Activated T-helper 17 cell treated with anti-CD3 and anti-CD28 coated beads, Interleukin-2, amount 50 U/mL, for 72 hours (primary cell): ENCODE results near the gene MGLL. TPM values are rescaled to one million over a fixed set of nuclear protein-coding genes. Genes with fewer than 3 reads are reported as not detected.
"Not testable (repeated sequence)": the region's sequence is repeated elsewhere in the genome, so short reads cannot be mapped to it uniquely, and the experiment has no call there.

Experiments
- ATAC-seq: fragments of 150-1000 bp; cut with Tn5 transposase; replicated peaks from 2 replicates; pipeline ENCODE4 v1.10.0; 2021; ENCODE audit warnings: mild to moderate bottlenecking, moderate library complexity
- H3K27ac Mint-ChIP-seq: one replicate; pipeline ENCODE4 v1.8.0; 2022; ENCODE audit warnings: mixed read lengths
- H3K27me3 Mint-ChIP-seq: one replicate; pipeline ENCODE4 v1.8.0; 2022; ENCODE audit warnings: mixed read lengths
- H3K36me3 Mint-ChIP-seq: one replicate; pipeline ENCODE4 v1.8.0; 2022; ENCODE audit warnings: low read depth, mild to moderate bottlenecking, mixed read lengths
- H3K4me1 Mint-ChIP-seq: one replicate; pipeline ENCODE4 v1.8.0; 2022; ENCODE audit warnings: mixed read lengths
- H3K4me3 Mint-ChIP-seq: one replicate; pipeline ENCODE4 v1.8.0; 2022; ENCODE audit warnings: mild to moderate bottlenecking, mixed read lengths
- H3K9me3 Mint-ChIP-seq: one replicate; pipeline ENCODE4 v1.8.0; 2022; ENCODE audit warnings: mixed read lengths
- total RNA-seq, 2 donors: library from RNA; stranded (reverse); gene quantifications; one replicate each; pipeline ENCODE4 v1.2.3, GENCODE V29; 2022

The MGLL gene
- total RNA-seq, 2 donors from 2014 or later: 1.2 to 1.4 TPM

DNA sequence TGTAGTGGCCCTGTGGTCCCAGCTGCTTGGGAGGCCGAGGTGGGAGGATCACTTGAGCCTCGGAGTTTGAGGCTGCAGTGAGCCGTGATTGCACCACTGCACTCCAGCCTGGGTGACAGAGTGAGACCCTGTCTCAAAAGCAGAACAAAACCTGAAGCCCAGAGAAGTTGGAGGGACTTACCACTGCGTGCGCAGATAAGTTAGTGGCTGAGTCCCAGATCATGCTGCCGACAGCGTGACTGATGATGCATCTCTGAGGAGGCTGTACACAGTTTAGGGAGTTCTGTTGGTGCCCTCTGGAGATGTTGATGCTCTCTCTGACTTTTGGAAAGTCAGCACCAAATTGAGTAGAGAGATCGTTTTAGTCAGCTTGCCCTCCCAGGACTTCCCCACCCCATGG, 165.4 kb downstream of the MGLL start:
- Mint-ChIP-seq H3K27ac (no peak overlapping the region), H3K4me1 (no peaks in the 10 kb centered on the region), H3K4me3 (no peak overlapping the region), H3K27me3 (no peaks in the 10 kb centered on the region), H3K9me3 (no peaks in the 10 kb centered on the region), H3K36me3 (no peaks in the 10 kb centered on the region)
- ATAC-seq: no peak

DNA sequence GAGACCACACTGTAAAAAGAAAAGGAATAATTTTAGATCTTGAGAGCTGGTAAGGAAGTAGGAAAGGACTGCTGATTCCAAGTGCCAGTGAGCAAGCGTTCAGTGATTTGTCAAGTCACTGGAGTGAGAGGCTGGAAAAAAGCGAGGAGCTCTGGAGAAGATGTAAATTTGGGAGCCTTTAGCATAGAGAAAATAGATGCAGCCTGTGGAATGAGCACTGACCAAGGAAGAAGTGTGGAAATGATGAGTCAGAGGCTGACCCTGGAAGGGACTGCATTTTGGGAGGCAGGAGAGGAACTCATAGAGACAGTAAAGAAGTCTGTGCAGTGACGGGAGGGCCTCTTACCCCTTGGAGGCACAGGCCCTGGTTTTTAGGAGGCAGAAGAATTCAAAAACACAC, 166.7 kb downstream of the MGLL start:
- Mint-ChIP-seq H3K36me3 (no peaks in the 10 kb centered on the region), H3K9me3 (no peaks in the 10 kb centered on the region), H3K27ac (no peak overlapping the region), H3K27me3 (no peaks in the 10 kb centered on the region), H3K4me3 (no peak overlapping the region), H3K4me1 (no peaks in the 10 kb centered on the region)
- no peak for ATAC-seq

DNA sequence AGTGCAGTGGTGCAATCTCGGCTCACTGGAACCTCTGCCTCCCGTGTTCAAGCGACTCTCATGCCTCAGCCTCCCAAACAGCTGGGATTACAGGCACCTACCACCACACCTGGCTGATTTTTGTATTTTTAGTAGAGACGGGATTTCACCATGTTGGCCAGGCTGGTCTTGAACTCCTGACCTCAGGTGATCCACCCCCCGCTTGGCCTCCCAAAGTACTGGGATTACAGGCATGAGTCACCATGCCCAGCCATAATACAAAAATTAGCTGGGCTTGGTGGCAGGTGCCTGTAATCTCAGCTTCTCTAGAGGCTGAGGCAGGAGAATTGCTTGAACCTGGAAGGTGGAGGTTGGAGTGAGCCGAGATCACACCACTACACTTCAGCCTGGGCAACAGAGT, 167.3 kb downstream of the MGLL start:
- not testable (repeated sequence) for H3K27ac Mint-ChIP-seq, H3K4me3 Mint-ChIP-seq, ATAC-seq, H3K4me1 Mint-ChIP-seq, H3K9me3 Mint-ChIP-seq, H3K27me3 Mint-ChIP-seq, H3K36me3 Mint-ChIP-seq

DNA sequence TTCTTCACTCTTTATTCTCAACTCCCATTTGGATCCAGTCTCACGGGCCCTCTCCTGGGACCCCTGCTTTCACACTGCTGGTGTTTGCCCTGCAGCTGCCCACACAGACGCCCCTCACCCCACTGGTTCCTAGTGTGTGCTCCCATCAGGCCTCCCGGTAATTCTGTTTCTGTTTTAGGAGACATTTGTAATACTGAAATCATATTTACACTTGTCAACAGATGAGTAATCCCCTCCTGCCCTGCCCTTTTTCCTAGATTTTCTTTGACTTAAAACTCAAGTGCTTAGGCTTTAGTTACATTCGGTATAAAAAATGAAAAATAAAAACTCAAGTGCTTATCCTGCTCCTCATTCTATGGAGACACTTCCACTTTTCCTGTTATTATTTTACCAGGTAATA, 167.9 kb downstream of the MGLL start:
- Mint-ChIP-seq H3K4me3 (no peak overlapping the region), H3K27me3 (no peaks in the 10 kb centered on the region), H3K36me3 (no peaks in the 10 kb centered on the region), H3K4me1 (no peaks in the 10 kb centered on the region), H3K9me3 (no peaks in the 10 kb centered on the region), H3K27ac (no peak overlapping the region)
- ATAC-seq: no peak

GRCh38 chr3:127652246-127652995, 169.9 kb downstream of the MGLL start:
- Mint-ChIP-seq H3K4me3 (no peak overlapping the region), H3K27ac (peak overlapping the region; percentile 24), H3K27me3 (no peaks in the 10 kb centered on the region), H3K36me3 (no peaks in the 10 kb centered on the region), H3K9me3 (no peaks in the 10 kb centered on the region), H3K4me1 (no peaks in the 10 kb centered on the region)
- peak; percentile 66 for ATAC-seq

DNA sequence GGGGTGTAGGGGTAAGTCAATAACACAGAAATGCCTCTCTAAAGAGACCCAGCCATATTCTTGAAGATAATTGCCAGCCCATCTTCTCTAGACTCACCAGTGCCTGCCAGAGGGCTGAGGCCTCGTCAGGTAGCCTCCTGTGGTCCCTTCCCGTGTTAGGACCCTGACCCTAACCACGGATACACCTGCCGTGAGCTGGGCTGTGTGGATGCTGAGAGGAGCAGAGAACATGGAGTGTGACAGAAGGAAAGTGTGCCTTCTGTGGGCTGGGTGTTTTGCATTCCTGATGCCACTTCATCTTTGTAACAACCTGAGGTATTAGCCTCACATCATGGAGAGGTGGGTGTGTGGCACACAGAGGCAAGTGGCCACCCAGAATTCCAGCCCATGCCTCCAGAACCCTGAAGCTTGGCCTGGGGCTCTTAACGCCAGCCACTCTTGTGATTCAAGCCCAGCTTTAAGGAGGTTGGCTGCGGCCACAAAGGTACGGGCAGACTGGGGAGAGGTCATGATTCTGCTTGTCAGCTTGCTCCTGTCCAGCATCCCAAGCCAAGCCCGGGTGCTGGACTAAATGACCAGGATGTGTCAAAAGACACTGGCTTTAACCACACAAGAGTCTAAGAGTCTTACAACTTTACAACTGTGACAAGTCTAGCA, 170.7 kb downstream of the MGLL start:
- Mint-ChIP-seq H3K4me3 (no peak overlapping the region), H3K27me3 (no peaks in the 10 kb centered on the region), H3K27ac (no peak overlapping the region), H3K36me3 (no peaks in the 10 kb centered on the region), H3K4me1 (no peaks in the 10 kb centered on the region), H3K9me3 (no peaks in the 10 kb centered on the region)
- no peak for ATAC-seq

- Mint-ChIP-seq H3K27ac (no peak overlapping the region), H3K4me1 (no peaks in the 10 kb centered on the region), H3K4me3 (no peak overlapping the region), H3K36me3 (no peaks in the 10 kb centered on the region), H3K27me3 (no peaks in the 10 kb centered on the region), H3K9me3 (no peaks in the 10 kb centered on the region)
- no peak for ATAC-seq
Measured at GRCh38 chr3:127650236-127650635, 172.1 kb downstream of the MGLL start.

- H3K27me3 Mint-ChIP-seq: no peaks in the 10 kb centered on the region
- H3K4me3 Mint-ChIP-seq: no peak overlapping the region
- H3K27ac Mint-ChIP-seq: no peak overlapping the region
- no peaks in the 10 kb centered on the region for H3K9me3 Mint-ChIP-seq
- H3K36me3 Mint-ChIP-seq: no peaks in the 10 kb centered on the region
- no peak for ATAC-seq
- no peaks in the 10 kb centered on the region for H3K4me1 Mint-ChIP-seq
Measured at GRCh38 chr3:127647845-127648204, 174.5 kb downstream of the MGLL start.

- H3K27me3 Mint-ChIP-seq: no peaks in the 10 kb centered on the region
- no peaks in the 10 kb centered on the region for H3K9me3 Mint-ChIP-seq
- no peak for ATAC-seq
- no peak overlapping the region for H3K27ac Mint-ChIP-seq
- H3K4me3 Mint-ChIP-seq: no peak overlapping the region
- no peaks in the 10 kb centered on the region for H3K36me3 Mint-ChIP-seq
- H3K4me1 Mint-ChIP-seq: no peaks in the 10 kb centered on the region
Measured at GRCh38 chr3:127647166-127647844, 175.0 kb downstream of the MGLL start.

DNA sequence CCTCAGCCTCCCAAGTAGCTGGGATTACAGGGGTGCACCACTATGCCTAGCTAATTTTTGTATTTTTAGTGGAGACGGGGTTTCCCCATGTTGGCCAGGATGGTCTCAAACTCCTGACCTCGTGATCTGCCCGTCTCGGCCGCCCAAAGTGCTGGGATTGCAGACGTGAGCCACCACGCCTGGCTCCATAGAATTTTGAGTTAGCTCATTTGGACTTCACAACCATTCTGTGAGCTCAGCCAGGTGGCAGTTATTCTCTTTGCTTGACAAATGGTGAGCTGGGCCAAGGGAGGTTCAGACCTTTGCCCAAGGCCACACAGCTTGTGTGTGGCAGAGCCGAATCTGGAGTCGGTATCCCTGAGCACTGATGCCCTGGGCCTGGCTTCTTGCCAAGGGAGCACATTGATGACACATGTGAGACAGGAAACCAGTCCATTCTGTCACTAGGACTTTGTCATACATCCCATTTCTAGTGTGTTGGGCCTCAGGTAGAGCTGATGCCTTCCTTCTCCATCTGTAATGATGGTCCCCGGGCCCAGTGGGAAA, 175.7 kb downstream of the MGLL start:
- Mint-ChIP-seq H3K4me1 (no peaks in the 10 kb centered on the region), H3K4me3 (no peak overlapping the region), H3K27me3 (no peaks in the 10 kb centered on the region), H3K27ac (no peak overlapping the region), H3K9me3 (no peaks in the 10 kb centered on the region), H3K36me3 (no peaks in the 10 kb centered on the region)
- ATAC-seq: no peak

DNA sequence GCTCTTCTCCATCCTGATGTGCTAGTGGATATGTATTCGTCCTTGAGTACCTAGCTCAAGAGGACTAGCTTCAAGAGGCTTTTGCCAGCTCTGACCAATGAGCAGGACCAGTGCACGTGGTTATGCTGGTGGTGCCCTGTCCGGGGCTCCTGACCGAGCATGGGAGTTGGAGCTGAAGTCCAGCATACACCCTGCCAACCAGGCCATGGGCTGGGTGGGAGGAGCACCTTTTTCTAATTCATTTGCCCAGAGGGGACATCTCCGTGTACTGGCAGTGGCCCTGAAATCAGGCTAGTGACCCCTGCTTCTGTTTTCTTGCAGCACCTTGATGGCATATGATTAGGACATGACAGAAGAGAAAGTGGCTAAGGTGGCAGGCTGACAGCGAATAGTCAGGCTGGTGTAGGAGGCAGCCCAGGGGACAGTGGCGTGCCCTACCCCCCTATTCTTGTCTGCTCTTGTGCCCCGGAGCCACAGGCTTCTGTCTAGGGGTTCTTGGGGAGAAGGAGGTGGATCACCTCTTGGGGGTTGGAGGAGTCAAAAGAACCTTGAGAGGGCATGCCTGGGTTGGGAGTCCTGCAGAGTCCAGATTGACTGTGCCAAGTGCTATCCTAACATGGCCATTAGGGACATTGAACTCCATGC, 176.8 kb downstream of the MGLL start:
- Mint-ChIP-seq H3K9me3 (no peaks in the 10 kb centered on the region), H3K36me3 (no peaks in the 10 kb centered on the region), H3K27me3 (no peaks in the 10 kb centered on the region), H3K4me1 (no peaks in the 10 kb centered on the region), H3K27ac (no peak overlapping the region), H3K4me3 (no peak overlapping the region)
- no peak for ATAC-seq

DNA sequence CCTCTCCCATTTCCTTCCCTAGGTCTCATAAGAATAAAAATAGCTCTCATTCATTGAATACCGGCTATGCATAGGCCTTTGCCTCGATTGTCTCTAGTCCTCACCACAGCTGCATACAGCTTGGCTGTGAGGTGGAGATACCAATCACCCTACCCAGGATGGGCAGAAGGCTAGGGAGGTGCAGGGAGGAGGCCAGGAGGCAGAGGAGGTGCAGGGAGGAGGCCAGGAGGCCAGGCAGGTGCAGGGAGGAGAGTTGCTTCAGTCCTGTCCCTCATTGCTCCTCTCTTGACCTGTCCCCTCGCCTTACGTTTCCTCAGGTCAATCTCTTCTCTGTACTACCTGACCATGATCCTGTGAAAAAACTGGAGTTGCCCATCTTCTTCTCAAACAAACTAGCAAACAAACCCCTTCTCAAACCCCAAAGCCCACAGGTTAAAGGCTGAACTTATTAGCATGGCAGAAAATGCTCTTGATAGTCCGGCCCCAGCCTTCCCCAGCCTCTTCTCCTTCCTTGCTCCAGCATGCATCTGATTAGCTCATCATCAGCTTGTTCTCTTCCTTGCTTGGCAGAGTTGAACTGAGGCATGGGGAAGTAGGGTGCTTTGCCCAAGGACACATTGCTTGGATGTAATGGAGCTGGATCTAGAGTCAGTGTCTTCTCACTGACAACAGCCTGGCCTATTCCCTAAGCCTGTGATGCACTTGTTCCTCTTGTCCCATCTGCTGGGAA, 177.5 kb downstream of the MGLL start:
- Mint-ChIP-seq H3K4me1 (no peaks in the 10 kb centered on the region), H3K4me3 (no peak overlapping the region), H3K27me3 (no peaks in the 10 kb centered on the region), H3K9me3 (no peaks in the 10 kb centered on the region), H3K27ac (no peak overlapping the region), H3K36me3 (no peaks in the 10 kb centered on the region)
- ATAC-seq: no peak

DNA sequence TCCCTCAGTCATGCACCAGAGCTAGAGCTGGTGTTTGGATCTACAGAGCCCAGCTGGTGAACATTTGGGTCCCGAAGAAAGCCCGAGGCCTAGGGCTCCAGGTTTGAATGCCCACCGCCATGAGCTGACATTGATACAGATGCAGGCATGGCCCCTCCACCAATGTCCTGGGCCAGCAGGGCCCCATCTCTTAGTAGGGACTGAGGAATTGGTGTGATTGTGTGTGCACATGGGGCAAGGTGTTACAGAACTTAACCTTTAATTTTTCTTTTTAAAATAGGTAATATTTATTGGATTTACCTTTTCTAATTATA, 182.3 kb downstream of the MGLL start:
- peaks cover 3% of the 10 kb centered on the region for H3K27me3 Mint-ChIP-seq
- no peak for ATAC-seq

More for the DNA sequence above, 182.3 kb downstream of the MGLL start:
- Mint-ChIP-seq H3K9me3 (no peaks in the 10 kb centered on the region), H3K4me1 (peaks cover 9% of the 10 kb centered on the region), H3K36me3 (no peaks in the 10 kb centered on the region), H3K4me3 (no peak overlapping the region), H3K27ac (no peak overlapping the region)
